Epithelial cell of prostate (primary cell): ENCODE measurements around the gene SRSF4.
"Not testable (repeated sequence)": the region's sequence is repeated elsewhere in the genome, so short reads cannot be mapped to it uniquely, and the experiment has no call there.

ENCODE experiments used
- DNase-seq: peaks from one replicate; pipeline ENCODE4 v3.0.0-alpha.2; 2011; ENCODE audit warnings: low read depth, low spot score
- H3K27ac ChIP-seq: fragments of 450-650 bp; 2 replicates; pipeline ENCODE4 v1.5.1; 2017; ENCODE audit warnings: mild to moderate bottlenecking

The SRSF4 gene

DNA sequence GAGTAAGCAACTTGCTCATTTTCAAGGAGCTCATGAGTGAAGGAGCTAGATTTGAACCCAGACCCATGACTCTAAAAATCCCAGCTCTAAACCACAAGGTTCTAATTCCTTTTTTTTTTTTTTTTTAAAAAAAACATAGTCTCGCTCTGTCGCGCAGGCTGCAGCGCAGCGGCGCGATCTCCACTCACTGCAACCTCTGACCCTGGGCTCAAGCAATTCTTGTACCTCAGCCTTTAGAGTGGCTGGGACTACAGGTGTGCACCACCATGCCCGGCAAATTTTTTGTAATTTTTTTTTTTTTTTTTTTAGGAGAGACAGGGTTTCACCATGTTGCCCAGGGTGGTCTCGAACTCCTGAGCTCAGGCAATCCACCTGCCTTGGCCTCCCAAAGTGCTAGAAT, 13.8 kb downstream of the SRSF4 start:
- H3K27ac ChIP-seq, result no peak overlapping the region
- DNase-seq, result no peak

GRCh38 chr1:29166291-29166878, 15.3 kb downstream of the SRSF4 start:
- no peak for DNase-seq
- H3K27ac ChIP-seq, result no peak overlapping the region

DNA sequence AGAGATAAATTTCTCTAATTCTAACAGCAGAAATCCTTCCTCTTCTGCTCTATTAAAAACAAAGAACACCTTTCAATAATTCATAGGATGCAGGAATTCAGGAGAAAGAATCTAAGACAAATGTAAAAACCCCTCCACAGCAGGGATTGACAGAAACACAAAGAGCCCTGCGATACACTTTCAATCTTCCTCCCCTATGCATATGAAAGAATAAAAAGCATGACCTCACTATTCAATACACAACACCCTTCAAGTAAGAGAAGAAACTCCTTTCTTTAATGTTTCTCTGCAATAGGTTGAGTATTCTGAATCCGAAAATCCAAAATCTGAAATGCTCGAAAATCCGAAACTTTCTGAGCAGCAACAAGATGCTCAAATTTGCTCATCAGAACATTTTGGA, 17.1 kb downstream of the SRSF4 start:
- H3K27ac ChIP-seq, result no peak overlapping the region
- no peak for DNase-seq

DNA sequence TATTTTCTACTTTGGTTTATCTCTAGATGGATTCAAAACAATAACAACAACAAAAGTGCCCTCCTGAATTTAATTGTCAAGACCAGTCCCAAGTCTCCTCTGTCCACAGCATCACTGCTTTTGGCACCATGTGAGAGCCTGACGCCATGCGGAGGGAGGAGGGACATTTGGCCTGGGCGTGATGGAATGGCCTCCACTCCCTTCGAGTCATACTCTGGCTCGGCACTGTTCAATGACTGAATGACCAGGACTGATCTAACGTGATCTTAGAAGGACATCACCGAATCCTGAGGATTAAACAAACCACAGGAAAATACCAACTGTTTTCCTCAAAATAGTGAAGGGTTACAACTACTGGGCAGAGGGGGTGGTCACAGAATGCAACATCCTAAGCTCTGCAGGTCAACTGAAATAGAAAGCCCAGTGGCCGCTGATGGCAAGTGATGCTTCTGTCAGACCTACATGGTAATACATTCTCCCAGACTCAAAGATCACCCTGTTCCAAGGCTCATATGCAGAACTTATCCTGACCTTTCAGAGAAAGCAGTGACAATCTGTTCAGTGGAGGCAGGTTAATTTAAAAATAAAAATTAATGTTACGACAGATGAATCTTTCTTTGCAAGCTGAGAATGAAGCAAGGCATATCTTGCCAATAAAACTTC, 19.1 kb downstream of the SRSF4 start:
- no peak for DNase-seq
- H3K27ac ChIP-seq, result no peak overlapping the region

DNA sequence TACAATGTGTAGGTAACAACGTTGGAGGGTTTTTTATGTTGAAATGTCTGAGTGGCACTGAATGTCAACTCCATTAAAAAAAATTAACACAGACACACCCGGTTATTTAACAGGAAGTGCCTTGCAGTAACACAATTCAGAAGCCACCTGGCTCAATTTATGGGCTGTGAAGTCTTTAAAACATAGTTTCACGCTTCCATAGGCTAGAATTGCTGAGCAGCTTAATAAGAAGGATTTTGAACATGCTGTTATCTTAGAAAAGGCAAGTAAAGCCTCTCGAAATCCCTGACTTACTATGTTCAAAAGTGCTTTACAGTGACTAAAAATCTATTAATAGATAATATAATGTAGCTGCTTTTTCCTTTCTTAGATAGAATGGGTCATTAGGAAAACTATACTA, 19.7 kb downstream of the SRSF4 start:
- no peak for DNase-seq
- H3K27ac ChIP-seq, result no peak overlapping the region

DNA sequence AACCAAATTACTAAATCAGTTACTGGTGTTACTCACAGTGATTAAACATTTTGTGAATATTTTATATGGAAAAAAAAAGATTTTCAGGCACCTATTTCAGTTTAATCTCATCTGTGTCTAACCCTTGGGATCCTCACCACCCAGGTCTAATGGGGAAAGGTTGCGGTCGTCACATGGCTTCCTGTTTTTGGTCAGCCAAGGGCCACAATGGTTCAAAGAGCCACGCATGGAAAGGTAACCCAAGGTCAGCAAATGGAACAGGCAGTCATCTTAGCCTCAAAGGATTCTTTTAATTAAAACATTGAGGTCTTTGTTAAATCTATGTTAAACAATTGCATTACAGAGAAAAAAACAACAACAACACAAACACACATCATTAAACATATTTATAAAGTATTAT, 21.9 kb downstream of the SRSF4 start:
- no peak overlapping the region for H3K27ac ChIP-seq
- no peak for DNase-seq

GRCh38 chr1:29157269-29157601, 24.5 kb downstream of the SRSF4 start:
- H3K27ac ChIP-seq, result no peak overlapping the region
- no peak for DNase-seq

- no peak overlapping the region for H3K27ac ChIP-seq
- no peak for DNase-seq
Measured at GRCh38 chr1:29156543-29157268, 25.0 kb downstream of the SRSF4 start.

DNA sequence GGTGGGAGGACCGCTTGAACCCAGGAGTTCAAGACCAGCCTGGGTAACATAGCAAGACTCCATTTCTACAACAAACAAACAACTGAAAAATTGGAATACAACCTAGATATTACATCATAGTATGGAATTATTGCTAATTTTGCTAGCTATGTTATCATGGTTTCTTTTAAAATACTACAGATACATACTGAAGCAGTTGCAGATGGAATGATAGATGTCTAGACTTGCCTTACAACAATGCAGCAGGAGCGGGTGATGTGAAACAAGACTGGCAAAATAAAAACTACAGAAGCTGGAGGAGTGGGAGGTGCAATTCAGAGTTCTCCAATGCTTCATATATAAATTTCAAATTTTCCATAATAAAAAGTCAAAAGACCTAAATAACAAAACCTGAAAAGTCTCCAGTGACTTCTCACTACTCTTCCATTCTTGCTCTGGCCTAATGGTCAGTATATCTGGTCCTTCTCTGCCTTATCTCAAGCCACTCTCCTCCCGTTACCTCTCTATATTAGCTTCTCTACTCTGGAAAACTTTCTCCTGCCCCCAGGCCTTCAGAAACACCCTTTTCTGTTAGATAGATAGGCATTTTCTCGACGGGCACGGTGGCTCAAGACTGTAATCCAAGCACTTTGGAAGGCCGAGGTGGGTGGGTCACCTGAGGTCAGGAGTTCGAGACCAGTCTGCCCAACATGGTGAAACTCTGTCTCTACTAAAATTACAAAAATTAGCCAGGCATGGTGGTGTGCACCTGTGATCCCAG, 29.5 kb downstream of the SRSF4 start:
- DNase-seq, result no peak
- H3K27ac ChIP-seq, result no peak overlapping the region

GRCh38 chr1:29150346-29150745, 31.4 kb downstream of the SRSF4 start:
- H3K27ac ChIP-seq, DNase-seq: not testable (repeated sequence)

- no peak for DNase-seq
- no peak overlapping the region for H3K27ac ChIP-seq
Measured at GRCh38 chr1:29148656-29149491, 32.8 kb downstream of the SRSF4 start.

DNA sequence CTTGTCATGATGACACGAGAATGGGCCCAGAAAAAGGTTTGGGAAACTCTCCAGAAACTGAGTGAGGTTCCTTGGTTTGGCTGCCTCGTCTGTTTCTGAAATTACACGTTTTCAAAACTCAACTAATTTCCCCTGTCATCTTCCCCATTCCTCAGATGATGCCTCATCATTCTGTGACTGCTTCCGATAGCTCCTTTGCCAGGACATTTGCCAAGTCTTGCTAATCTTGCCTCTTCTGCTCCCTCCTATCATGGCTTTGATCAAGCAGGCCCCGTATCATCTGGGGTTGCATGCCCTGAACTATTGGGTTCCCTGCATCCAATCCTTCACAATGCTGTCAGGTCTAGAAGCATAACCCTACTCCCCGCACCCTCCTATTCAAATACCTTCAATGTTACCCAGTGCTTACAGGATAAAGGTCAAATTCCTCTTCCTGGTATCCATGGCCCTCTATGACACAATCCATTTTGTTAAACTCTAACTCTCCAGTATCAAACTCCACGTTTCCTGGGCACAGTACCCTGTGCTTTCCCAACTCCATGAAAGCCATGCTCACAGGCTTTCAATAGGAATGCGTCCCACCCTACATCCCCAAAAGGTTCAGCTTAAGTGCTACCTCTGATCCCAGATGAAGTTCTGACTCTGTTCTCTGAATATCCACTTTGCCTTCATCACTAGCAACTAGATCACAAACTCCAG, 35.8 kb downstream of the SRSF4 start:
- peak overlapping the region; percentile 56 for H3K27ac ChIP-seq
- no peak for DNase-seq

- H3K27ac ChIP-seq, result no peak overlapping the region
- DNase-seq, result no peak
Measured at GRCh38 chr1:29144178-29144577, 37.5 kb downstream of the SRSF4 start.

GRCh38 chr1:29142714-29143113, 39.0 kb downstream of the SRSF4 start:
- no peak overlapping the region for H3K27ac ChIP-seq
- no peak for DNase-seq

GRCh38 chr1:29136391-29136915, 45.2 kb downstream of the SRSF4 start:
- no peak for DNase-seq
- H3K27ac ChIP-seq, result no peak overlapping the region

DNA sequence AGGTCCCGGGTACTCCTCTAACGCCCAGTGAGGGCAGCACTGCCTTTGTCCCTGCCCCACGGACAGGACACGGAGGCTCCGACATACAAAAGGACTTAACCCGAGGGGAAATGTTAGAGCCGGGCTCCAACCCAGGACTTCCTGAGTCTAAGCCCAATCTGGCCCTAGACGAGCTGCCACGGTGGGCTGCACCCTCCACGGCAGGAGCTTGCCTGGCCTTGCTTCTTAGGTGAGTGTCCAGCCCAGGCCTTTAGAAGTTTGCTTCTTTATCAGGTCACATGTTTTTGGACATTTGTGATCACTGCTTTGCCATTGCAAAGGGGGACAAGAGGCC, 47.0 kb downstream of the SRSF4 start:
- no peak for DNase-seq
- no peak overlapping the region for H3K27ac ChIP-seq

- H3K27ac ChIP-seq, result no peak overlapping the region
- no peak for DNase-seq
Measured at GRCh38 chr1:29133861-29134694, 47.6 kb downstream of the SRSF4 start.

GRCh38 chr1:29131056-29131455, 50.6 kb downstream of the SRSF4 start:
- not testable (repeated sequence) for DNase-seq, H3K27ac ChIP-seq

- DNase-seq, result no peak
- no peak overlapping the region for H3K27ac ChIP-seq
Measured at GRCh38 chr1:29129916-29130315, 51.8 kb downstream of the SRSF4 start.
